ENCODE results near the gene SRGAP2C.
"Not testable (repeated sequence)": the region's sequence is repeated elsewhere in the genome, so short reads cannot be mapped to it uniquely, and the experiment has no call there.

The SRGAP2C gene

DNA sequence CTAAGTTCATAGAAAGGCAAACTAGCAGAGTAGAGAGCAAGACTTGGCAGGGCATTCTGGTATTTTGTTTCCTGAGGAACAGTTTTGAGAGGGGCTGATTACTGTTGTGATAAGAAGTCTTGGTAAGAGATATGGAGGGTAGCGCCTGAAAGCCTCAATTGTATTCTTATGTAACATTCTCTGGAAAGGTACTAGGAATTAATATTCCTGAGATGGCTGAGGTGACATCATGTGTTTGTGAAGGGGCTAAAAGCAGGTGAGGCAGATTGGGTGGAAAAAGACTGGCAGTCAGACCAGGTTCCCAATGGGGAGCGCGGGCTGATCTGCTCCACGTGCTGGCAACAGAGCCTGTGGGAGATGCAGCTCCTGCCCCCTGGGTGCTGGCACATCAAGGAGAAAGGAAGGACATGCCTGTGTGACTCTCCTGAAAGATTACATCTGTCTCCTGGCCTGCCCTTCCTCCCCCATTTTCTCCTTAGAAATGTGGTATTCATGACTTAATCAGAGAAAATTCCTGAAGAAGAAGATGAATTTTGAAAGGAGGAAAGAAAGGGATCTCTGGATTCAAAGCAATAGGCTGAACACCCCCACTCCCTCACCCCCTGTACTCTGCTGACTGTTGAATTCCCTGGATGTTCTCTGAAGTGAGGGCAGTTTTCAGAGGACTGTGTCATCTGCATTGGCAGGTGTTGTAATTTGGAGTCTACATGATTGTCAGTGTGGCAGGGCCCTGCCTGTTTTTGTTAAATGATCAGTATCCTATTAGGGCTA is 94.2 kb downstream of the SRGAP2C start:
- not testable (repeated sequence) for DNase-seq (ENCODE audit: low read depth in 2 of 2)

DNA sequence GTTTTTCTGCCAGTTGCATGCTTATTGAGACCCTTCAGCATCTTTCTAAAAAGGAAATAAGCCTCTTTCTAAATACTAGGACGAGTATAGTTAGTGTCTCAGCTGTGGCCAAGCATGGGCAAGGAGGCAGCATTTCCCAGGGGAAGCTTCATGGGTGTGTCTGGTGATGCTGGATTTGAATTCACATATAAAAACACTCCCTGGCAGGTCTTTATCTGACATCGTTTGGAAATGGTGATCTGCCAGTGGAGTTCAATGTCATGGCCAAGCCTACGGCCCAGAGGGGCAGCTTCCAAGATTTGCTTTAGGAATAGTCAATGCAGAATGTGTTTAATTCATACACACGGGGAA is 94.7 kb downstream of the SRGAP2C start:
- DNase-seq (ENCODE audit: low read depth in 2 of 2): not testable (repeated sequence)

DNA sequence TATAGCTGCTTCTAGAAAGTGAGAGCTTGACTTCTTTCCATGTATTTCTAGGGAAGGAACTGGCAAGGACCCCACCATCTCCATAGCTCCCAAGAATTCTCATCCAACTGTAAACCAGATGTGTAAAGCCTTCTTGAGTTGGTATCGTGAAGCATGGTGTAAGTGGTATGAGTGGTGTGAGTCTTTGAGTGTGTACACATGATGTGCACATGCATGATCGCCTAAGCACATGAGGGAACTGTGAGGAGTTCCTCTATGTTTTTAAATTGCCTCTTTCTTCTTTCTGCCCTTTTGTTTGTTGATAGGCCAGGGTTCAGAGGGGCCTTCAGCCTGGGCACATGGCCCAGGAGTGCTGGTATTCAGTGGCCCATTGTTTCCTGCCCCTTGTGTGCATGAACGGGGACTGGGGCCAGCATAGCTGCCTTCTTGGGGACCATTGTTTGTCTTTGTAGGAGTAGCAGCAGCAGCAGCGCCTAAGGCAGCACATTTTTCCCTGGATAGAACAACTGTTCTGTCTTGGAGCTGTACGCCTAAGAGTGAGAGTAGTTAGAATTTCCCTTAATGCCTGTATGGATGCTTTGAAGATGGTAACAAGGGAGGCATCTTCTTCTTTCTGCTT is 96.0 kb downstream of the SRGAP2C start:
- DNase-seq (ENCODE audit: low read depth in 2 of 2): not testable (repeated sequence)

DNA sequence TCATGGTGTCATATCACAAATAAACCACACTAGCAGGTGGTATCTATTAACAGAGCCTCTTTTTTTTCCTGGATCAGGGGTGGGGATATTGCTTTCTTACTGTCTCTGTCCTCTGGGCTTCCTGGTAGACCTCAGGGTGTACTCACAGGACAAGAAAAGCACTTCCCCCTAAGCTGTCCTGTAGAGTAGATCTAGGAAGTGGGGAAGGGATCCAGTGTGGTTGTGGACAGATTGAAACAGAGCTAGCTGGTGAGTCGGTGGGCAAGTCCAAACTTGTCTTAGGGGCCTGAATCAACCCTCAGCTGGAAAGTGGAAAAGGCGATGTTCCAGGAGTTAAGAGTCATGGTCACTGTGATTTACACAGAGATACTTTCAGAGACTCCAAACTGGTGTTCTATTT is 96.7 kb downstream of the SRGAP2C start:
- not testable (repeated sequence) for DNase-seq (ENCODE audit: low read depth in 2 of 2)

DNA sequence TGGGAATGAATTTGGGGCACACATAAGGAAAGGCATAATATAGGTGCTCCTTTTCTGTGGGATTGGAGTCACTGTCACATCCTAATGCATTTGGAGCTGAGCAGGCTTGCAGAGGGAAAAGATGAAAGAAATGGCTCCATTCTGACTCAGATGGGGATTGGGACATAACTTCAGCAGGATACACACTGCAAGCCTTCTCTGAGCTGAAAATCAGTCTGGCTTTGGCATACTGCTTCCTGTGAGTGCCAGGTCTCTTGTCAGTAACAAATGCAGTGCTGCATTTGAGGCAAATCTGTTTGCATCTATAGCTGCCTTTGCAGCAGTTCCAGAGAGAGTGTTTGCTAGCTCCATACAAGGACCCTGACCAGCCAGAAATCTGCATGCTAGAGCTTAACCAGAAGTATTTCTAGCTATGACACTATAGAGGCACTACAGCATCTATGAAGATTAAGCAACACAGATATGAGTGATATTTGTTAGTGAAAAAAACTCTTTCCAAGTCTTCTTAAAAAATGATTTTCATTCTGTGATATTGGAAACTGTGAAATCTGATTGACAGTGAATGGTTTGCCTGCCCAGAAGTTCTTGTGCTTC is 98.9 kb downstream of the SRGAP2C start:
- not testable (repeated sequence) for DNase-seq (ENCODE audit: low read depth in 2 of 2)

DNA sequence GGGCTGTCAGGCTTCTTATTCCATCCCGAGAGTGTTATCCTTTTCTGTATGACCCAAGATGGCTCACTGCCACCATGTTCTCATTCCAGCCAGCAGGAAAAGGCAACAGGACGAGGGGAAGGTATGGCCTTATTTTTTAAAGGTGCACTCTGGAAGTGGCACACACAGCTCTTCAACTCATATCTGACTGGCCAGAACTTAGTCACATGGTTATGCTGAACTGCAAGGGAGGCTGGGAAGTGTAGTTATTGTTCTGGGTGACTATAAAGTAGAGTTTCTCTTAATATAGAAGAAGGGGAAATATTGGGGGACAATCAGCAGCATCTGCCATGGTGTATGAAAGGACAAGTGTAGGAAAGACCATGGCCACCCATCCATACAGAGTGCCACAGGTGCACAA is 107.8 kb downstream of the SRGAP2C start:
- DNase-seq (ENCODE audit: low read depth in 2 of 2): not testable (repeated sequence)

DNA sequence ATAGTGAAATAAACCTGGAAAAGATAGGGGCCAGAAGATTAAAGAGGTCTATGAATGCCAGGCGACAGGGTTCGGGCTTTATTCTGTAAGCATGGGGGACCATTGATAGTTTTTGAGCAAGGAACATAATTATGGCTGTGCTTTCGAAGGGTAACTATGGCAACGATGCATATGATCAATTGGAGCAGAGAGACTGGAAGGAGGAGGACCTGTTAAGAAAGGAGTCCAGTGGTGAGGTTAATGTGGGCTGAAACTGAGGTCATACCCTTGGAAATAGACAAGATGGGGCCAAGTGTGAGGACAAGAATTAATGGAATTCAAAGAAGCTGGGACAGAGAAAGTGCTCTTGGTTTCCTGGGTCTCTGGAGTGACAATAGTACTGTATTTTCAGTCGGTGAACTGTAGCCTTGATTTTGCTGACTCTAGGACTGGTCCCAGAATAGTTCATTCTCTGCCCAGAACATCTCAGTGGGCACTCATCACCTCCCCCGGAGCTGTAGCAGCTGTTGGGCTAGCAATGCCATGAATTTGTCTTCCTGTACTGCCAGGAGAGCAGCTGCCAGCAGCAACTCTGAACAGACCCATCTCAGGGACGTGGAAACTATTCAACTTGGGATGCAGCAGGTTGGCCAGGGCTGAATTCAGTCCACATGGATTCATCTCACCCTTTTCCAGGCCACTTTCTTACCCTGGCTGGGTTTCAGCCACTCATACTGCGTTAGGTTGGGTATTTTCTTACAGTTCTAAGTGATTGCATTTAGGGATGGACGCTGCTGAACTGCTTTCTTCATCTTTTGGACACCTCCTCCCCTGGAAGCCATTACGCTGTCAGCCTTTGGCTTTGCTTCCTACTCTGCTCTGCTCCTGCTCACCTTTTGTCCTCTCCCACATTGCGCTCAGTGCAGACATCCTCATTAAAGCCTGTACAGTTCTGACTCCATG is 108.8 kb downstream of the SRGAP2C start:
- DNase-seq (ENCODE audit: low read depth in 2 of 2): not testable (repeated sequence)

DNA sequence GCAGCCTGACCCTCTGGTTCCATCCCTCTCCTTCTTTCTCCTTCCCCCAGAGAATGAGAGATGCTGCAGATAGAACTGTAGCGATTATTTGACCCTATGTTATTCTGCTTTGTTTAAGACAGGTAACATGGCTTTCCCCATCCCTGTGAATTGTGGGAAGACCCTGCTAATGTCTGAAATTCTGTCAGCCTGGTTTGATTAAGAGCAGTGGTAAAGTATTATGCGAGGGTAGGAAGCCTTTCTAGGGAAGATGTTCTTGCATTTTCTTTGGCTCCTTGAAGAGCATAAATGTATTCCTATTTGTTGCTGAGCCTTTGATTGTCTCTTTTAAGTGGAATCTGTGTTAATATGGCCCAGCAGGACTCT is 109.4 kb downstream of the SRGAP2C start:
- not testable (repeated sequence) for DNase-seq (ENCODE audit: low read depth in 2 of 2)

DNA sequence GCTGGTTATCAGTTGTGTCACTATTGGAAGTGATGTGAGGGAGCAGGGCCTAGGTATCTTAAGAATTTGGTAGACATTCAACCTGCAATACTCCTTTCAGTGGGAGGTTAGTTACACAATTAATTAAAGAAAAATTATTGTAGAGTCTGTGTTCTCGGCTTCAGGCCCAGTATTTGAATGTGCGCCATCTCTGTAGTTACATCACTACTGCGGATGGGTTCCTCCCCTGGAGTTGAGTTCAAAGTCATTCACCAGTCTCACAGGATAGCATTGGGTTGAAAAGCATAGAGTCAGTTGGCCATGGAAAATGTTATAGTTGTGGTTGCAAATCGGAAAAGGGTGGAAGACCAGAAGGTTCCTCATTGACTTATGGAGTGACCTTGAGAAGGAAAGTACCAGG is 111.8 kb downstream of the SRGAP2C start:
- not testable (repeated sequence) for DNase-seq (ENCODE audit: low read depth in 2 of 2)

DNA sequence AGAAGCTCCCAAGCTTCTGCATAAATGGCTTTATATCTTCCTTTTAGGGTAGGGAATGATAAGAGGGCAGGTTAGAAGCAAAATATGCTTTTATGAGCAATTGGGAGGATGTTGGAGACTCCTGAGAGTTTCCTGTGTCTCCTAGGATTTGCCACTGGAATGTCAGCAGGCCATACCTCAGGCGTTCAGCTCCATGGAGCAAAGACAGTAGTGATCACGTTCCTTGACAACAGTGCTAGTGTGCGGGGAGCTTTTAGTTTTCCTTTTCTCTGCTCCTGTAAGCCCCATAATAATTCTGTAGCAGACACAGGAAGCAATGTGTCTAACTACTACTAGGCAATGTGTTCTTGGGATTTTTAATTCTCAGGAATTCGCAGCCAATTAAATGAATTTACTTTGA is 113.8 kb downstream of the SRGAP2C start:
- not testable (repeated sequence) for DNase-seq (ENCODE audit: low read depth in 2 of 2)

DNA sequence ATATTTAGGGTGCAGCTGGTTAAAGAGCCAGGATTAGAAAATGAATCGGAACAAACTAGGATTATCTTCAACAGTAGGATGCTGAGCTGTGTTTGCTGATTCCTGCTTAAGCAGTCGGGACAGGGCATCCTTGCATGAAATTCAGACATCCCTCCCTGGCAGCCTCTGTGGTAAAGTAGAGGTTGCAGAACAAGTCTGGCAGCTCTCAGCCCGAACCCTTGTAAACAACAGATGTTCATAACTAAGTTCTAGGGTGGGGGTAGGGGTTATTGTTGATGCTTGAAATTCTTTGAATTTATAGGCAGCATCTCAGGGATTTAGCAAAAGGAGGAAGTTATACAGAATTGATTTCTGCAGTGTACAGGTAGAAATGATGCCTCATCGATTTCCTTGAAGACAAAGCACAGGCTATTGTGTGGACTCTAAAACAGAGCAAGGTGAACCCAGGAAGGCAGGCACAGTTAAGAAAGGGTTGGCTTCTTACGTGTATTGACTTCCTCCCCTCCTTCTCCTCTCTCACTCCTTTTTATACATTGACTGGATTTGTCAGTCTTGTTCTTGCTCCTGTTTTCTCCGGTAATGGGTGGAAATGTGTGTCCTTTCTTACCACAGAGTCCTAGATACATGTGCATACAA is 114.9 kb downstream of the SRGAP2C start:
- not testable (repeated sequence) for DNase-seq (ENCODE audit: low read depth in 2 of 2)

DNA sequence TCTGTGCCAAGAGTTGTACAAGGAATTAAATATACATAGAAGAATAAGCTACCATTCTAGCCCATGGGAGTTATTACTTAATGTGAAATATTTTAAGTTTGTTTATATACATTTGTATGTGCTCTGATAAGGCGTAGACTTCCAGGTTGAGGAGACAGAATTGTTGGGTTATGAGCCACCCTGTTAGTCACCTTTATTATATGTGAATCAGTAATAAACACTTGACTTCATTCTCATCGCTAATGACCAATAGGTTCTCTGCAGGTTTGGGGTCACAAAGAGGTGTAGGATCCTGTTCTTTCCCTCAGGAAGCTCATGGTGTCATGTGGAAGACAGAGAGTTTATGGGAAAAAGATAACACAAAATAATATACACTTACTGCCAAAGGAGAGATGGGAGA is 117.1 kb downstream of the SRGAP2C start:
- not testable (repeated sequence) for DNase-seq (ENCODE audit: low read depth in 2 of 2)

DNA sequence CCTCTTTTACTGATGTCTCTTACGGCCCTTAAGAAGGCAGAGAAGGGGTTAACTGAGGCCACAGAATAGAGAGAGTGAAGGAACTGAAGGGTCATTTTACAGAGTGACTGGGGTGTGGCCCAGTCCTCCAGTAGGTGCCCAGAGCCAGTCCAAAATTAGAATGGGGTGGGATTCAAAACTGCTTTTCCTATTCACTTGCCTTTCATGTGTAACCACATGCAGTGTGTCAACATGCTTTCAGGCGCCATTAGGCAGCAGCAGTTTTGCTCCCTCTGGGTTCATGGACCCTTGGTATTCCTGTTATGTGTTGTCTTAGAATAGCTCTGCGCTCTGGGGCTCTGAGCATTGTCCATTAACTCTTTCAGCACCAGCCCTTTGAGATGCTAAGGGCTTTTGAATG is 123.0 kb downstream of the SRGAP2C start:
- not testable (repeated sequence) for DNase-seq (ENCODE audit: low read depth in 2 of 2)

DNA sequence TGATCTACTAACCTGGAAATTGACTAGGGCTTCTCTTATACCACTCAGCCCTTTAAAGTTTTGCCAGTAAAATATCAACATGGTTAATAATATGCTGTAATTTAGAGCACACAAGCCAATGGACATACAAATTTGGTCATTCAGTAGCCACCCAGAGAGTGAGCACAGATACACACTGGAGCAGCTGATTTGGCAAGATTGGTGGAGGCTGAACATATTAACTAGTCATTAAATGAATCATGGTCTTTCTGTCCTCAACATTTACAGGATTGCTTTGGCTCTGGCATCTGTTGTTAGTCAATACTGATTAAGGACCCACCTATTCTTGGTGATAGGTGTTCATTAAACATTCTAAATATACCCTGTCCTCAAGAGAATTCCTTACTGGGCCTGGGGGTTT is 130.7 kb downstream of the SRGAP2C start:
- DNase-seq (ENCODE audit: low read depth in 2 of 2): not testable (repeated sequence)

DNA sequence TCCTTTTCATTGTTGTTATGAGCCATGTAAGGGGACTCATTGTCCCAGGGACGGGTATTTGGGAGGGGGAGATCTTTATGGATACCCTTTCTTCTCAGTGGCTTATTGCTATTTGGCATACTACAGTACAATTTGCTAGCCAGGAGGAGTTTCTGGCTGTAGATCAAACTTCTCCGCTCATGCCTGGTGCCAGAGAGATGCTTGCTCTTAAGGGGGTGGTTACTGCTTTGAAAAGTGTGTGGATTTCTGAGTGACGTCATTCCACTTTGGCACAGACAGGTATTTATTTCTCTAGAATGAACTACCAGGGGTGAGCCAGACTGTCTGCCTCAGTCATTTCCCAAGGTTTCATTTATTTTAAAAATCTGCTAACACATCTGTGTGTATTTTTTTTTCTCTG is 131.3 kb downstream of the SRGAP2C start:
- DNase-seq (ENCODE audit: low read depth in 2 of 2): not testable (repeated sequence)

DNA sequence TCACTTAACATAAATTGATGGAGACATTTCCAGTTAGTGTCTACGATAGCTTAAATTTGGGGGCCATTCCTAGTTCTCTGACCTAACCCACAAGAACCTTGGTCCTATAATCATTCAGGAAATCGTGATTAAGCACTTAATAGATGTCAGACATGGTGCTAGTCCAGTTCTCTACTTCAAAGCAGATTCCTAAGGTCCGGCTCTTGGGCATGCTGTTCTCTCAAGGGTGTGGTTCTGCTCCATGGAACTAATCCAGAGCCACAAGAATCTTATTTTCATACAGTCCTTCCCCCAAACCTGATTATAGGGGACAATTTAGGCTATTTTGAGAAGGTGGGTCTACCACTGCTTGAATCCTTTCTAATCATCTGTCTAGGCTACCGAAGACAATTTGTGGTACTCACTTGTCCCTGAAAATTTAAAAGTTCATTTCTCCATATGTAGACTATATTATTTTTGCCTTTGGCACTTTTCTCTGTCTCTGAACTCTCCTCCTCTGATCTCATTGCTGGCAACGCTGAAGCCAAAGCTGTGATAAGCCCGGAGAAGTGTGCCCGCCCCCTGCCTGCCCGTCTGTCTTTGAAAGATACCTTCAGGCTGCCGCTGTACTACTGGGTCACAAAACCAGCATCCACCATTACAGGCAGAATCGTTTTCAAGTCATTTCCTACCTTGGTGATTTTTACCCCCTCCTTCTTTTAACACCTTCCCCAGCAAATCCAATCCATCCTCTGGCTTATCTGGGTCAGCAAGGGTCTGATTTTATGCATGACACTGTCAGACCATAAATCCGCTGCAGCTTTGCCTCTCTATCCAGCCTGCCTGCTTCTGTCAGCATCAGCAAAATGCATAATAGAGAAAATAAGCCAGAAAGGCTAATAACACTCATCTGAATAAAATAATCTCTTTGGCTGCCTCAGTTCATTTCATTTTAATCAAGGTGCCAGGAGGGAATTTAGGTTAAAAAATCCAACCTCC is 133.0 kb downstream of the SRGAP2C start:
- DNase-seq (ENCODE audit: low read depth in 2 of 2): not testable (repeated sequence)

DNA sequence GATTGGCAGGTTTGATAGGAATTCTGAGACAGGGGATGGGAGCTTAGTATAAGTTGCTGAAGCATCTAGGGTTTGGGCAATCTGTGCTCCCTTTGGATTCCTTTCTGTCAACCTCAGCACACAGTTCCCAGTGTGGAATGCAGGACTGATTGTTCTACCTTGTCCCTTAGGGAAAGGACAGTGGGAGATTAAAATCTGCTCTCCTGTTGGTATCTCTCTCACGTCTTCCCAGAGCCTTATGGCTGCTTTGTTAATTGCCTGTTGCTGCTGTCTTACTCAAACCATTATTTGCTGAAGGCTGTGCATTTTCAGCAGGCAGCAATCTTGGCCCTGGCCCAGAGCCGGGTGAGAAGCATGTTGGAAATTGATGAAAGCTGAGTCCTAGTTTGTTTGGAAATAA is 133.9 kb downstream of the SRGAP2C start:
- DNase-seq (ENCODE audit: low read depth in 2 of 2): not testable (repeated sequence)

DNA sequence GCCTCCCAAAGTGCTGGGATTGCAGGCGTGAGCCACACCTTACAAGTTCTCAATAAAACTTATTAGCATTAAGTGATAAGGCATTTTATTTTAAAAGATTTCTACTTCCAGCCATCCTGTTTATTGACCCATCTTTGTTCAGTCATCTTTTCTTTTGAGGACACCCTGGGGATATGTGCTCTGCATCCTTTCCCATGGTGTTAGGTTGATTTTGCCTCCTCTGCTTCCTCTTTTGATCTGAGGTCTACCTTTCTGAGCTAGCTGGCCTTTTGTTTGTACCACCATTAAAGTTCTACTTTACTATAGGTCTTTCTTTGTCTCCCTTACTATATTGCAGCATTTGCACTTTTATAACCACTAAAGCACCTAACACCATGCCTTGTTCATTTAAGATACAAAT is 136.9 kb downstream of the SRGAP2C start:
- not testable (repeated sequence) for DNase-seq (ENCODE audit: low read depth in 2 of 2)

DNA sequence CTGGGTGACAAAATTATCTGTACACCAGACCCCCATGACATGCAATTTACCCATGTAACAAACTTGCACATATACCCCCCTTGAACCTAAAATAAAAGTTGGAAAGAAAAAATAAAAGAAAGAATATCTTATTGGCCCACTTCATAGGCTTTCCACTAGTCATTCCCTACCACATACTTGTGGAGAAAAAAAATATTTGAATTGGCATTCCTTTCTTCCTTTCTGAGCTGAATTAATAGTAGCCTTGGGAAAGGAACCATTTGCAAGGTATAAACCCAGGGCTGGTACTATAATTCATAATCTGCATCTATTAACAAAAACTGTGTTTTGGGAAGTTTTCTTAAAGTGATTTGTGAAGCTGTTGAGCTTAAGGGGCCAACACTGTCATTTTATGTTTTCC is 140.0 kb downstream of the SRGAP2C start:
- not testable (repeated sequence) for DNase-seq (ENCODE audit: low read depth in 2 of 2)

DNA sequence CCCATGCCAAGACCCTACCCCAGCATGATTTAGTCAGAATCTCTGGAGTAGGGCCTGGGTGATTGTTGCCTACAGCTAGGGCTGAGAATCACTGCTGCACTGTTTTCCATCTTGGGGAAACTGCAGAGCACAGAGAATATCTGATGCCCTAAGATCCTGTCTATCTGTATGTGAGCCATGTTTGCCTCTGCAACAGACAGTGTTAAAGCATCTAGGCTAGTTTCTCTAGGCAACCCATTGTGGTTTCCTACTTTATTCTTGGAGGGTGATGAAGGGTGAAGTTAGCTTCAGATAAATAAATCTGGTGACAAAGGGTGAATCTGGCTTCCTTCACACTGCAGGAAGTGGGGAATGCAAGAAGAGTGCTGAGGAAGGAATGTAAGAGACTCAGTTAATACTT is 147.4 kb downstream of the SRGAP2C start:
- DNase-seq (ENCODE audit: low read depth in 2 of 2): not testable (repeated sequence)
